HuH-7.5 (cell line): Measurements from ENCODE around the gene SHMT2.
A peak's percentile ranks its signal among the peaks of the same experiment; 100 is the strongest.
"Not testable (repeated sequence)": the region's sequence is repeated elsewhere in the genome, so short reads cannot be mapped to it uniquely, and the experiment has no call there.

Experiments
- DNase-seq: peaks from one replicate; pipeline ENCODE4 v3.0.0; 2011; ENCODE audit warnings: low spot score

The SHMT2 gene

DNA sequence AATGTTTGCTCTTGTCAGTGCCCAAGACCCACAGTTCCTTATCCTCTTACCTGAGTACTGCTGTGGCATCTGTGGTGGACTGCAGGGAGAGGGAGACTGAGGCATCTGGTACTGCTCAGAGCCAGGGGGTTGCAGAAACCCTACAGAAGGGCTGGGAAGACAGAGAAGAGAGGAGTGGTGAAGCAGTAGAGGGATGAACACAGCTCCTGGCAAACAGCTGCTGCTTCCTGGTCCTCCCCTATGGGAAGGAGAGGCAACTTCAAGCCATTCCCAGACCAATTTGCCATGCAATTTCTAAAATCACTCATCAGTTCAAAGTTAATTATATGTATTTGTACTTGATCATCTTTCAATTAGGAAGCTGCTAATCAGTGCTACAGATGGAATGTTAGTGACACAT, 37.2 kb downstream of the SHMT2 start:
- DNase-seq = no peak

DNA sequence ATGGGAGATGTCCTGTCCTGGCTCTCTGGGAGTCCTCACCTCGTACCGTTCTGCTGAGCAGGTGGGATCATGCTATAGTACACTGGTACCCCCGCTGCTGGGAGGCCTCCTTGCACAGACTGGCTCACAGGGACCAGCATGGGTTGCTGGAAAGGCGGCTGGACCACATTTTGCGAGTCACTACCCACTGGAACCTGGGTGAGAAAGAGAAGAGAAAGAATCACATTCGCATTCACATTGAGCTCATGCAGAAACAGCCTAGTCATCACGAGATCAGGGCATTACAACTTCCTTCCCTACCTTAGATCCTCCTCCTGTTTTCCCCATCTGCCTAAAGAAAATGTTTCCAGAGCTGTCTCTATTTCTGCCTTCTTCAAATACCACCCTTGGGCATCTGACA, 38.8 kb downstream of the SHMT2 start:
- no peak for DNase-seq

DNA sequence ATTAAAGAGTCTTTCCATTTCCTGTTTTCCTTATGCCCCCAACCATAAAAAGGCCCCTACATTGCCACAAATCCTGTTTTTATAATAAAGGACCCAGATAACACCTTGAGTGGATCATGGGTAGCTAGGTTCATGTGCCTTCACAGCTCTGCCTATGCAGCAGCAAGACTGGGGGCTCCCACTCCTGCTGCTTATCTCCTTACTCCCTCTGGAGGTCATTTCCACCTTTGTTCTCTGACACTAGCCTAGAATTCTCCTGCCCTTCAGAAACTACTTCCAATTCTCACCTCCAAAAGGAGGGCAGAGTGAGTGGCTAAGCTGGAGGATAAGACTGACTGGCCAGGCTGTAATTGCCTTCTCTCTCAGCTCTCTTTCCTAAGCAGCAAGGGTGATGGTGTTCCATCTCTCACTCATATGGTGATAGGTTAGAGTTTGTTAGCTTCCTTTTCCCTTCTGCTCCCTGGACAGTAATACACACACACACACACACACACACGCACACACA, 41.5 kb downstream of the SHMT2 start:
- no peak for DNase-seq

DNA sequence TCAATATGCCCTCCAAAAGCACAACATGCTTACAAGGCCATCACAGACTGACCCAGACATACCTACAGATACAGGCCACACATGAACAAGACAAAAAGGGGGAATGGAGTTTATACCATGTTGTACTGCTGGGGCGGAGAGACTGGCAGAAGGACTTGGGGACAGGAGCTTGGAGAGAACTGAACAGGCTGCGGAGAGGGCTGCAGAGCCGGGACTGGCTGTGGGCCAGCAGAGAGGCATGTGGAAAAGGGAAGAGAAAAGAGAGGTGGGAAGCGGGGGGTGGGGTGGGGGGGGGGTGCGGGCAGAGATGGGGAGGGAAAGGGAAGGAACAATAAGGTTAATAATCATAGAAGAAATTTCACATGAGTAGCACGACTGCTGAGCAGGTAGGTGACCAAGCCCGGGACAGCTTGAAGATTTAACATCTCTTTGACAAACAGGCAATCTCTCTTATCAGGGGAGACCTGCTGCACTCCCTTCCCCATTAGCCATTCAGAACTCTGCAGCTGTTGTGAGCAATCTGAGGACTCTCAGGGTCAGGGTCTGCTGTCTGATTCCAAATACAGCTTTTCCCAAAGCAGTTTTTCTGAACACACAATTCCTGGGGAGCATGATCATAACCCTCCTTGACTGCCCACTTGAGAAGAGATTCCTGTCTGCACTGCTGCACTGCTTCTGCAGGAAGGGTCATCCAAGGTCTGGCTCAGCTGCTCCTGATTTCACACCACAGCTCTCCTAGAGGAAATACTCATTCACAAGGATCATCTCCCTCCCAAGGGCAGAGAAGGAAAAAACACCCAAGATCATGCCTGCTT, 43.0 kb downstream of the SHMT2 start:
- DNase-seq = no peak

DNA sequence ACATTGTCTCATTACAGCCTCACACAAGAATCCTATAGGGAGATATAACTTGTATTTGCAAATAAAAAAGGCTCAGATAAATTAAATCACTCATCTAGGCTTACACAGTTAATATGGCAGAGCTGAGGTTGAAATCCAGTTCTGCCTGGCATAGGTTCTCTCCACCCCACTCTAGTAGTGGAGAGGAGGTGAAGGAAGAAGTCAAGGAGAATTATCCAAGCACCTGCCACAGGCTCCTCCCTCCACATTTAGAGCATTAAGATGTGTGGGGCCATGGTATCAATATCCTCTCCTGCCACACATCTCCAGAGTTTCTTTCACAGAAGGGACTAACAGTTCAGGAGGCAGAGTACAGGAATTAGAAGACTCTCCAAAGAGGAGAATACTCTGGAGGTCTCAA, 44.0 kb downstream of the SHMT2 start:
- no peak for DNase-seq

DNA sequence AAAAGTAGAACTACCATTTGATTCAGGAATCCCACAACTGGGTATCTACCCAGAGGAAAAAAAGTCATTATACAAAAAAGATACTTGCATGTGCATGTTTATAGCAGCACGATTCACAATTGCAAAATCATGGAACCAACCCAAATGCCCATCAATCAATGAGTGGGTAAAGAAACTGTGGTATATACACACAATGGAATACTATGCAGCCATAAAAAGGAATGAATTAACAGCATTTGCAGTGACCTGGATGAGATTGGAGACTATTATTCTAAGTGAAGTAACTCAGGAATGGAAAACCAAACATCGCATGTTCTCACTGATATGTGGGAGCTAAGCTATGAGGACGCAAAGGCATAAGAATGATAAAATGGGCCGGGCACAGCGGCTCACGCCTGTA, 46.7 kb downstream of the SHMT2 start:
- not testable (repeated sequence) for DNase-seq

DNA sequence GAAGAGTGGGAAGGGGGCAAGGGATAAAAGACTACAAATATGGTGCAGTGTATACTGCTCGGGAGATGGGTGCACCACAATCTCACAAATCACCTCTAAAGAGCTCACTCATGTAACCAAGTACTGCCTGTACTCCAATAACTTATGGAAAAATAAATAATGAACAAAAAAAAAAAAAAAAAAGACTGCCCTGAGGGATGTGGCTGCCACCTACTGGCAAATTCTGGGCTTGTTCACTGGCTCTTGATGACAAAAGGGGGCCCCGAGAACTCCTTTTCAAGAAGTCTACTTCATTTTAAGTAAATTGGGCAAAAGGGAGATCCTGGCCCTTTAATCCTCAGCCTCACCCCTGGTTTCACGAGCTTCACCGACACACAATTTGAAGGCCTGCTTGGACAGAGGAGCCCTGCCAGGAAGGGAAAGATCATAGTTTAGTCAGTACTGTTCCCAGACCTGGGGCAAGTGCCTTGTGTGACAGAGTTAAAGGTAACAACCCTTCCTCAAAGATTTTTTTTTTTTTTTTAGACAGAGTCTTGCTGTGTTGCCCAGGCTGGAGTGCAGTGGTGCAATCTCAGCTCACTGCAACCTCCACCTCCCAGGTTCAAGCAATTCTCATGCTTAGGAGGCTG, 47.5 kb downstream of the SHMT2 start:
- DNase-seq = peak; percentile 24

DNA sequence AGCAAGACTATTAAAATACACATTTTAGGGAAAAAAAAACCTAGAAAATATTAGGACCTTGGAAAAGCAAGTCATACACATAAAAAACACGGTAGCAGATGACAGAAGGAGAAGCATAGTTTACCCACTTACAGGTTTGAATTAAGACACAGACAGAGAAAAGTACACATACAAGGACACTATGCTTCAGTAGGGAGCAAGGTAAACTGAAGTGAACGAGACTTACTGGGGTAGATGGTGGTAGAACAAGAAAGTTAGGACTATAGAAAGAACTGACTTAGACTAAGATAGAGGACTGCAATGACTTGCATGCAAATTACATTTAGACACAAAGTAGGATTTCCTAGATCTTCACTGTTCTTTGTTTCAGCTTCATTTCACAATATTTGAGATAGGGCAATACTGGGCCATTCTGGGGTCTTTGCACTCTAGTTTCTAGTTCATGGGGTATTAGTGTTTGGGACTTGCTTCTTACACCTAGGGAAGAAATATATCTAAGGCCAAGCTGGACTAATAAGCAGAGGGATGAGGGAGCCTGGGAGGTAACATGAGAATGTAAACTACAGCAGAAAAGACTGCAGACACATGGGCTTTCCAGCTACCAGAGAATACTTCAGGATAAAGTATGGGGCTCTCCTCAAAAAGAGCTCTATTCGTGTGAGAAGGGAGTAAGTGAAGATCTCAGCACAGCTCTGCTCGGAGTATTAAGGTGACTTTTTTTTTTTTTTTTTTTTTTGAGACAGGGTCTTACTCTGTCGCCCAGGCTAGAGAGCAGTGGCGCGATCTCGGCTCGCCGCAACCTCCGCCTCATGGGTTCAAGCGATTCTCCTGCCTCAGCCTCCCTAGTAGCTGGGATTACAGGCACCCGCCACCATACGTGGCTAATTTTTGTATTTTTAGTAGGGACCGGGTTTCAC, 49.2 kb downstream of the SHMT2 start:
- DNase-seq = no peak

DNA sequence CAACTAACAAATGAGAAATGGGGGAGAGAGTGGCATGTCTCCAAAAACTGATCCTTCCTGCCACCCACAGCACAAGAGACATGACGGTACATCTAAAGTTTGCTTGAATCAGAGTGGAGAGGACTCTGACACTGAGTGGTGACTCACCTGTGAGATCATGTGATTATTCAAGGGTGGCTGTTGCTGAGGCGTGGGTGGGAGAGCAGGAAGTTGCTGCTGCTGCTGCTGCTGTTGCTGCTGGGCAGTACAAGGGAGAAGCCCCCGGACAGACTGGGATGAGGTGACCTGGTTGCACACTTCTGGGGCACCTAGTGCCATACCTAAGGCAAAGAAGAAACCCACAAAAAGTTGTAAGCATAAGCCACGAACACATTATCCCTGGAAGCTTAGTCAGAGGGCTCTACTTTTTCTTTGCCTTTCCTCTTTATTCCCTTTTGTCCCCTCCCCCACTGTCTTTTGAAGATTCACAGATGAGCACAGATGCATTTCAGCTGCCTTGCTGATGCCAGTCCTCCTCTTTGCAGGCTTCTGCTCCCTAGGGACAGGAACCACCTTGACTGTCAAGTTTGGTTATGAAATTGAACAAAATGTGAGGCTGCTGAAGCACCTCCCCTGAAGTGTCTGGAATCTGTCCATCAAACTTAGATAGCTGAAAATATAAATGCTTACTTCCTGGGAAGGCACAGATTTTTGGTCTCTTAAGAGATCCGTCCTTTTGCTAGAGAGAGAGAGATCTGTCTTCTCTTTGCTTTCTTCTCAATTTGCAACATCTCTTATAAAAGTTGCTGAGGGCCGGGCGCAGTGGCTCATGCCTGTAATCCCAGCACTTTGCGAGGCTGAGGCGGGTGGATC, 50.9 kb downstream of the SHMT2 start:
- DNase-seq = peak; percentile 34

DNA sequence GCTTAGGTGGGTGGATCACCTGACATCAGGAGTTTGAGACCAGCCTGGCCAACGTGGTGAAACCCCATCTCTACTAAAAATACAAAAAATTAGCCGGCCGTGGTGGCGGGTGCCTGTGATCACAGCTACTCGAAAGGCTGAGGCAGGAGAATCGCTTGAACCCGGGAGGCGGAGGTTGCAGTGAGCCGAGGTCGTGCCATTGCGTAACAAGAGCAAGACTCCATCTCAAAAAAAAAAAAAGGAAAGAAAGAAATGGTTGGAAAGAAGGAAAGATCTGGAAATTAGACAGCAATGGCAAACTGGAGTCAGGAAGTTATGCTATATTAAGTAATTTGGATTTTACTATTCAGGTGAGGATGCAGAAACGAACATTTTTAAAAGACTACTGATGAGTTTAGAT, 52.6 kb downstream of the SHMT2 start:
- not testable (repeated sequence) for DNase-seq
